Mesenteric fat pad (tissue), 1 donor: ENCODE measurements around the gene TMEM170A. TPM values are rescaled to one million over a fixed set of nuclear protein-coding genes. Genes with fewer than 3 reads are reported as not detected.
"Not testable (repeated sequence)": the region's sequence is repeated elsewhere in the genome, so short reads cannot be mapped to it uniquely, and the experiment has no call there.

Experiments
- DNase-seq: peaks from one replicate; pipeline ENCODE4 v3.0.0-alpha.2; 2020; ENCODE audit warnings: low spot score
- long read RNA-seq: library from polyadenylated mRNA; unstranded; transcript quantifications from one replicate; pipeline ENCODE4 v2.0.0, GENCODE V29; 2020
- total RNA-seq: library from RNA; stranded (reverse); fragmentation: NEBNext Ultra II Directional; extraction: Animal tissue kit (Norgen Biotek cat#: 25700); gene quantifications from one replicate; pipeline ENCODE4 v1.2.1, GENCODE V29; 2021
- donor health status: DM: yes; HTN: yes; CAD: no.

The TMEM170A gene
- total RNA-seq: 17.3 TPM
- long read RNA-seq, full-length matches to known transcripts: 13 of 24 reads
- long read RNA-seq, partial matches to known transcripts: 0 of 24 reads
- long read RNA-seq, other reads (novel, unspliced or antisense): 11 of 24 reads

GRCh38 chr16:75464122-75464918, at the start of gene TMEM170A:
Gene TMEM170A (minus strand): TSS chr16:75464689. CDS start chr16:75464600, 89 bp downstream.
- peak; percentile 100 for DNase-seq

GRCh38 chr16:75506574-75506973, 42.1 kb upstream of the TMEM170A start:
- no peak for DNase-seq

GRCh38 chr16:75506107-75506506, 41.6 kb upstream of the TMEM170A start:
- DNase-seq: no peak

GRCh38 chr16:75503801-75504200, 39.3 kb upstream of the TMEM170A start:
- DNase-seq: no peak

- no peak for DNase-seq
Measured at GRCh38 chr16:75502916-75503605, 38.6 kb upstream of the TMEM170A start.

GRCh38 chr16:75501820-75502219, 37.3 kb upstream of the TMEM170A start:
- not testable (repeated sequence) for DNase-seq

GRCh38 chr16:75501359-75501758, 36.9 kb upstream of the TMEM170A start:
- DNase-seq: no peak

GRCh38 chr16:75498605-75499322, 34.3 kb upstream of the TMEM170A start:
- DNase-seq: not testable (repeated sequence)

GRCh38 chr16:75497558-75497957, 33.1 kb upstream of the TMEM170A start:
- DNase-seq: no peak

- DNase-seq: no peak
Measured at GRCh38 chr16:75495076-75495674, 30.7 kb upstream of the TMEM170A start, which contains the start of gene CHST6. Gene CHST6 (minus strand): TSS chr16:75495441. CDS start chr16:75479828, 15,613 bp downstream.

GRCh38 chr16:75494661-75495075, 30.2 kb upstream of the TMEM170A start:
- no peak for DNase-seq

GRCh38 chr16:75494184-75494583, 29.7 kb upstream of the TMEM170A start:
- DNase-seq: no peak

- no peak for DNase-seq
Measured at GRCh38 chr16:75491876-75492275, 27.4 kb upstream of the TMEM170A start.

- no peak for DNase-seq
Measured at GRCh38 chr16:75488322-75488721, 23.8 kb upstream of the TMEM170A start.

GRCh38 chr16:75486676-75487313, 22.3 kb upstream of the TMEM170A start:
- DNase-seq: no peak

GRCh38 chr16:75486014-75486675, 21.7 kb upstream of the TMEM170A start:
- DNase-seq: no peak

- no peak for DNase-seq
Measured at GRCh38 chr16:75485230-75486013, 20.9 kb upstream of the TMEM170A start.

- DNase-seq: no peak
Measured at GRCh38 chr16:75483222-75483621, 18.7 kb upstream of the TMEM170A start.
